B cell (primary cell): Measurements from ENCODE around the gene APOC1. TPM values are rescaled to one million over a fixed set of nuclear protein-coding genes. Genes with fewer than 3 reads are reported as not detected.
"Not testable (repeated sequence)": the region's sequence is repeated elsewhere in the genome, so short reads cannot be mapped to it uniquely, and the experiment has no call there.

ENCODE experiments used
- ATAC-seq: fragments of 200-7000 bp; cut with Tn5 transposase; one replicate; pipeline ENCODE4 v1.10.0; 2021; ENCODE audit warnings: low read depth, mild to moderate bottlenecking, moderate number of reproducible peaks, moderate library complexity
- CTCF ChIA-PET: fragments of 350-600 bp; sonication (Branson Sonifier 250); formaldehyde crosslinking; loops from one replicate; lab custom pipeline; 2021; ENCODE audit warnings: antibody characterized with exemption, inconsistent platforms; lab: Charles Lee
- POLR2A ChIA-PET: fragments of 350-600 bp; sonication (Branson Sonifier 250); formaldehyde crosslinking; loops from one replicate; lab custom pipeline; 2021; ENCODE audit warnings: antibody characterized with exemption; lab: Charles Lee
- DNase-seq: peaks from one replicate; pipeline ENCODE4 v3.0.0; 2013
- H2AFZ ChIP-seq: 2 replicates; pipeline ENCODE4 v1.6.1; 2012; ENCODE audit warnings: mild to moderate bottlenecking, low read depth, low read length; ENCODE audit not compliant: insufficient read depth, poor library complexity, severe bottlenecking
- H3K27ac ChIP-seq, 2 donors: 1 replicate in 1 of 2; 2 replicates in 1 of 2; pipeline ENCODE4 v1.5.1; 2012 to 2013; ENCODE audit warnings: low read length in 2 of 2, mild to moderate bottlenecking in 2 of 2, moderate library complexity in 1 of 2
- H3K27me3 ChIP-seq, 4 experiments: fragments of 200-600 bp in 1 of 4; sonication (generic) in 1 of 4; replicated peaks in 1 of 4; 1 replicate in 2 of 4; 2 replicates in 2 of 4; pipeline versions ENCODE4 v1.6.1 to v1.7.0; 2013 to 2016; ENCODE audit warnings: low read length in 3 of 4, mild to moderate bottlenecking in 2 of 4, mixed read lengths in 1 of 4, moderate library complexity in 1 of 4; ENCODE audit not compliant: insufficient read depth in 4 of 4, control insufficient read depth in 3 of 4; ENCODE audit errors: control extremely low read depth in 1 of 4
- H3K36me3 ChIP-seq, 2 experiments: replicated peaks in 1 of 2; 1 replicate in 1 of 2; 2 replicates in 1 of 2; pipeline versions ENCODE4 v1.6.1 to v1.7.1; 2013; ENCODE audit warnings: low read length in 1 of 2; ENCODE audit not compliant: insufficient read depth in 2 of 2, control insufficient read depth in 1 of 2; ENCODE audit errors: control extremely low read depth in 1 of 2, extremely low read depth in 1 of 2
- H3K4me1 ChIP-seq, 2 donors: fragments of 200-600 bp in 1 of 2; sonication (generic) in 1 of 2; 1 replicate in 1 of 2; 2 replicates in 1 of 2; pipeline versions ENCODE4 v1.5.1 to v1.6.1; 2013 to 2017; ENCODE audit warnings: low read length in 2 of 2; ENCODE audit not compliant: control insufficient read depth in 2 of 2, insufficient read depth in 2 of 2
- H3K4me2 ChIP-seq: replicated peaks from 2 replicates; pipeline ENCODE3; 2012; ENCODE audit warnings: mild to moderate bottlenecking, low read depth, low read length; ENCODE audit not compliant: poor library complexity, severe bottlenecking
- H3K4me3 ChIP-seq, 5 experiments: fragments of 200-600 bp in 1 of 5; sonication (generic) in 1 of 5; 1 replicate in 3 of 5; 2 replicates in 2 of 5; pipeline versions ENCODE4 v1.5.1 to v1.7.0; 2011 to 2016; ENCODE audit warnings: low read length in 4 of 5, mild to moderate bottlenecking in 4 of 5, low read depth in 2 of 5, control low read depth in 1 of 5, moderate library complexity in 1 of 5; ENCODE audit not compliant: insufficient read depth in 1 of 5; ENCODE audit errors: control extremely low read depth in 1 of 5, extremely low read depth in 1 of 5
- H3K79me2 ChIP-seq: fragments of 200-600 bp; sonication (generic); one replicate; pipeline ENCODE4 v1.6.0; 2016; ENCODE audit warnings: low read length; ENCODE audit not compliant: control insufficient read depth, insufficient read depth
- H3K9ac ChIP-seq: fragments of 200-600 bp; sonication (generic); 2 replicates; pipeline ENCODE4 v1.6.1; 2017; ENCODE audit warnings: mild to moderate bottlenecking, low read length, moderate library complexity
- H3K9me3 ChIP-seq, 3 donors: one replicate each; pipeline versions ENCODE4 v1.6.1 to v1.7.1; 2013; ENCODE audit warnings: low read length in 2 of 3; ENCODE audit not compliant: control insufficient read depth in 2 of 3, insufficient read depth in 1 of 3; ENCODE audit errors: control extremely low read depth in 1 of 3
- H4K20me1 ChIP-seq: 2 replicates; pipeline ENCODE4 v1.6.0; 2012; ENCODE audit warnings: mild to moderate bottlenecking, low read length; ENCODE audit not compliant: insufficient read depth, control insufficient read depth, poor library complexity, severe bottlenecking
- H3K27ac Mint-ChIP-seq: one replicate; pipeline ENCODE4 v1.8.0; 2021; ENCODE audit warnings: mixed read lengths
- H3K27me3 Mint-ChIP-seq: one replicate; pipeline ENCODE4 v1.8.0; 2021; ENCODE audit warnings: mixed read lengths
- H3K4me1 Mint-ChIP-seq: one replicate; pipeline ENCODE4 v1.8.0; 2021; ENCODE audit warnings: mixed read lengths
- H3K4me3 Mint-ChIP-seq: one replicate; pipeline ENCODE4 v1.8.0; 2021; ENCODE audit warnings: mixed read lengths
- H3K9me3 Mint-ChIP-seq: one replicate; pipeline ENCODE4 v1.8.0; 2022; ENCODE audit warnings: mixed read lengths; ENCODE audit not compliant: insufficient read depth
- CTCF ChIP-seq: fragments of 200-600 bp; IDR thresholded peaks from one replicate; pipeline ENCODE4 v1.8.0; 2022; ENCODE audit warnings: antibody characterized with exemption, mild to moderate bottlenecking
- EZH2 ChIP-seq: IDR thresholded peaks from 2 replicates; pipeline ENCODE4 v1.6.1; 2012; ENCODE audit warnings: borderline replicate concordance, low read depth, mild to moderate bottlenecking, moderate library complexity, low read length; ENCODE audit not compliant: insufficient read depth, poor library complexity, severe bottlenecking
- WGBS: methylation state at CpG from one replicate; pipeline ENCODE4 v1.1.5; 2013; ENCODE audit warnings: missing lambda C conversion rate; ENCODE audit not compliant: insufficient coverage; 5-methylcytosine and 5-hydroxymethylcytosine counted together
- intact Hi-C: fragments of 100-400 bp; cut with micrococcal nuclease; formaldehyde crosslinking; loops from one replicate; pipeline ENCODE4 v1.10.0; 2022
- polyA minus RNA-seq: library from RNA; depleted of rRNA, polyadenylated mRNA; stranded (reverse); fragments of >200 nt; gene quantifications from 2 replicates; pipeline ENCODE4 v1.2.3, GENCODE V29; 2012
- polyA plus RNA-seq: library from polyadenylated mRNA; depleted of rRNA; stranded (reverse); fragments of >200 nt; gene quantifications from 2 replicates; pipeline ENCODE4 v1.2.3, GENCODE V29; 2012
- total RNA-seq, 2 donors: library from RNA; stranded (reverse); fragments of 120-200 nt in 1 of 2; gene quantifications; 1 replicate in 1 of 2; 2 replicates in 1 of 2; pipeline versions ENCODE4 v1.2.3 to v1.2.4, GENCODE V29; 2013 to 2022

APOC1 gene
- total RNA-seq: not detected in 2 replicates
- 1.5 TPM for total RNA-seq (2013)
- not detected in 2 replicates for polyA plus RNA-seq
- polyA minus RNA-seq: not detected in 2 replicates

DNA sequence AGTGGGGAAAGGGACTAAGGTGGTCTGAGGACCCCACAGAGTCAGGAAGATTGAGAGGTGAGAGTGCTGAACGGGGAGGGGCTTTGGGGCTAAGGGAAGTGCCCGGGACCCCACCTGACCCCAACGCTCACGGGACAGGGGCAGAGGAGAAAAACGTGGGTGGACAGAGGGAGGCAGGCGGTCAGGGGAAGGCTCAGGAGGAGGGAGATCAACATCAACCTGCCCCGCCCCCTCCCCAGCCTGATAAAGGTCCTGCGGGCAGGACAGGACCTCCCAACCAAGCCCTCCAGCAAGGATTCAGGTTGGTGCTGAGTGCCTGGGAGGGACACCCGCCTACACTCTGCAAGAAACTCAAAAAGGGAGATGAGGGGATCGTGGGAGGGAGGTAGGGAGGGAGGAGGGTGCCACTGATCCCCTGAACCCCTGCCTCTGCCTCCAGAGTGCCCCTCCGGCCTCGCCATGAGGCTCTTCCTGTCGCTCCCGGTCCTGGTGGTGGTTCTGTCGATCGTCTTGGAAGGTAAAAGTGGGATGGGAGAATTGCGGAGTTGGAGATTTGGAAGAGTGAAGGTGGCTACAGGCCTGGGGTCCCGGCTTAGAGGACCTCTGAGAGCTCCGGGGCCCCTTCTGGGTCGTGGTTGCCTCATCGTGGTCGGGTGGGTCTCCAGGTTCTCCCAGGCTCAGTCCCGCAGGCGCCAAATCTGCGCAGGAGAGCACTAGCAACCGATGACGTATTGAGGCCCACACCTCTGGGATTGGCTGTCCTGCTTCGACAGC is at the start of gene APOC1:
TSS of gene APOC1 (plus strand) at position 176 of the 774 bp plus-strand sequence. CDS start at position 460, 284 bp downstream.
- H3K27ac ChIP-seq, H3K9me3 ChIP-seq, H3K4me1 Mint-ChIP-seq, H4K20me1 ChIP-seq, POLR2A ChIA-PET, H3K36me3 ChIP-seq, H3K79me2 ChIP-seq, H3K9me3 Mint-ChIP-seq: not testable (repeated sequence)
- peak within 1 kb of the TSS; percentile 75 for H3K9ac ChIP-seq
- peak within 1 kb of the TSS; percentile 88 for H3K4me2 ChIP-seq
- peak; percentile 89 for DNase-seq
- H3K4me1 ChIP-seq: peaks cover 7 to 13% of the 10 kb centered on the region in 2 donors
- CTCF ChIA-PET: interaction anchor here (0.5 to 1.8 kb wide), 3 partner anchors 10 to 298 kb away, joined by 3 to 6 read pairs (median 3); partner anchors contain the start of gene TOMM40
- WGBS: 9% methylated on average over 13 of the region's 28 CpGs
- peaks cover 23% of the 10 kb centered on the region for H3K27me3 Mint-ChIP-seq
- peak within 1 kb of the TSS; percentile 99 for H2AFZ ChIP-seq
- peak within 1 kb of the TSS; percentile 95 for H3K4me3 Mint-ChIP-seq
- peaks cover 0 to 21% (median 2%) of the 10 kb centered on the region in 4 experiments for H3K27me3 ChIP-seq
- peak within 1 kb of the TSS; percentile 66 for H3K27ac Mint-ChIP-seq
- peak within 1 kb of the TSS; percentile 44 to 87 (median 63) for H3K4me3 ChIP-seq
- intact Hi-C loops: loop anchor here (1.0 kb wide), 3 partner anchors 13 to 41 kb away; partner anchors contain the start of gene CLPTM1
- ATAC-seq: peak; percentile 99

DNA sequence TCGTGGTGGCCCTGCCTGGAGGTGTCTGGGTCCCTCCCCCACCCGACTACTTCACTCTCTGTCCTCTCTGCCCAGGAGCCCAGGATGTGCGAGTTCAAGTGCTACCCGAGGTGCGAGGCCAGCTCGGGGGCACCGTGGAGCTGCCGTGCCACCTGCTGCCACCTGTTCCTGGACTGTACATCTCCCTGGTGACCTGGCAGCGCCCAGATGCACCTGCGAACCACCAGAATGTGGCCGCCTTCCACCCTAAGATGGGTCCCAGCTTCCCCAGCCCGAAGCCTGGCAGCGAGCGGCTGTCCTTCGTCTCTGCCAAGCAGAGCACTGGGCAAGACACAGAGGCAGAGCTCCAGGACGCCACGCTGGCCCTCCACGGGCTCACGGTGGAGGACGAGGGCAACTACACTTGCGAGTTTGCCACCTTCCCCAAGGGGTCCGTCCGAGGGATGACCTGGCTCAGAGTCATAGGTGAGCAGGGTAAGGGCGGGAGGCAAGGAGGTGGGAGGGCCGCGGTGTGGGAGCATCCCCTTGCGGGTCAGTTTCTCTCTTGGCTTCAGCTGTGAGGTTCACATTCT is 49.1 kb upstream of the APOC1 start:
- Histone ChIP-seq H3K4me2 (no peak overlapping the region), H3K4me1 (no peaks in the 10 kb centered on the region), H3K9ac (no peak overlapping the region), H2AFZ (no peak overlapping the region), H3K9me3 (peaks cover 0 to 8% (median 0%) of the 10 kb centered on the region in 3 donors), H3K27me3 (no peaks in the 10 kb centered on the region), H4K20me1 (no peaks in the 10 kb centered on the region), H3K4me3 (no peak overlapping the region), H3K79me2 (no peaks in the 10 kb centered on the region), H3K36me3 (no peaks in the 10 kb centered on the region), H3K27ac (no peak overlapping the region)
- H3K27me3 Mint-ChIP-seq: peaks cover 15% of the 10 kb centered on the region
- DNase-seq (no peak), ATAC-seq (no peak)
- H3K4me3 Mint-ChIP-seq: no peak overlapping the region
- intact Hi-C loops: no loop called here
- H3K4me1 Mint-ChIP-seq: no peaks in the 10 kb centered on the region
- H3K9me3 Mint-ChIP-seq: no peaks in the 10 kb centered on the region
- 94% methylated on average over 22 of the region's 27 CpGs for WGBS
- CTCF ChIA-PET: no interaction called here
- H3K27ac Mint-ChIP-seq: no peak overlapping the region
- POLR2A ChIA-PET: no interaction called here
- no peak for TF ChIP-seq CTCF
- TF ChIP-seq EZH2: no peak
